ELF-1 (cell line): ENCODE results near the gene YTHDF1.
"Not testable (repeated sequence)": the region's sequence is repeated elsewhere in the genome, so short reads cannot be mapped to it uniquely, and the experiment has no call there.

Experiments
- DNase-seq: peaks from one replicate; pipeline ENCODE4 v3.0.0-alpha.2; 2016; ENCODE audit warnings: low read depth, low spot score

The YTHDF1 gene

GRCh38 chr20:63216041-63216848 lies at the start of gene YTHDF1:
YTHDF1 (minus strand) TSS chr20:63216131; CDS start chr20:63215892, 239 bp downstream.
- DNase-seq = peak; percentile 96

GRCh38 chr20:63264519-63264918 lies 48.6 kb upstream of the YTHDF1 start:
- no peak for DNase-seq

GRCh38 chr20:63264000-63264399 lies 48.1 kb upstream of the YTHDF1 start:
- no peak for DNase-seq

- no peak for DNase-seq
Measured at GRCh38 chr20:63262836-63263235, 46.9 kb upstream of the YTHDF1 start.

GRCh38 chr20:63261795-63262528 lies 46.0 kb upstream of the YTHDF1 start:
- DNase-seq = no peak

- DNase-seq = peak; percentile 51
Measured at GRCh38 chr20:63261060-63261794, 45.3 kb upstream of the YTHDF1 start.

GRCh38 chr20:63260521-63260920 lies 44.6 kb upstream of the YTHDF1 start:
- no peak for DNase-seq

- DNase-seq = no peak
Measured at GRCh38 chr20:63259734-63260460, 44.0 kb upstream of the YTHDF1 start.

- peak; percentile 69 for DNase-seq
Measured at GRCh38 chr20:63258781-63259180, 42.9 kb upstream of the YTHDF1 start.

GRCh38 chr20:63257629-63258028 lies 41.7 kb upstream of the YTHDF1 start:
- DNase-seq = no peak

- no peak for DNase-seq
Measured at GRCh38 chr20:63256954-63257353, 41.0 kb upstream of the YTHDF1 start.

GRCh38 chr20:63255931-63256704 lies 40.2 kb upstream of the YTHDF1 start:
- DNase-seq = peak; percentile 62

- peak; percentile 74 for DNase-seq
Measured at GRCh38 chr20:63254606-63255384, 38.9 kb upstream of the YTHDF1 start.

- no peak for DNase-seq
Measured at GRCh38 chr20:63254232-63254605, 38.3 kb upstream of the YTHDF1 start, which contains the start of gene NKAIN4. NKAIN4 (minus strand) TSS chr20:63254463; CDS start chr20:63254450, 13 bp downstream.

- DNase-seq = peak; percentile 92
Measured at GRCh38 chr20:63253438-63254231, 37.7 kb upstream of the YTHDF1 start.

- DNase-seq = no peak
Measured at GRCh38 chr20:63253065-63253437, 37.1 kb upstream of the YTHDF1 start.

- DNase-seq = no peak
Measured at GRCh38 chr20:63252284-63252711, 36.4 kb upstream of the YTHDF1 start.

GRCh38 chr20:63251350-63251749 lies 35.4 kb upstream of the YTHDF1 start:
- not testable (repeated sequence) for DNase-seq

- DNase-seq = no peak
Measured at GRCh38 chr20:63249891-63250290, 34.0 kb upstream of the YTHDF1 start.
